CD14-positive monocyte (primary cell): ENCODE data around the gene RNASEH2C. TPM values are rescaled to one million over a fixed set of nuclear protein-coding genes. Genes with fewer than 3 reads are reported as not detected.

Experiments
- DNase-seq, 3 donors: peaks; one replicate each; pipeline ENCODE4 v3.0.0-alpha.2; 2011 to 2022
- H2AFZ ChIP-seq: 2 replicates; pipeline ENCODE4 v1.6.0; 2012; ENCODE audit warnings: mild to moderate bottlenecking, low read depth, low read length, inconsistent platforms; ENCODE audit not compliant: insufficient read depth, poor library complexity, severe bottlenecking
- H3K27ac ChIP-seq, 2 donors: 1 replicate in 1 of 2; 2 replicates in 1 of 2; pipeline ENCODE4 v1.5.1; 2012 to 2013; ENCODE audit warnings: low read length in 2 of 2, control low read depth in 1 of 2, inconsistent platforms in 1 of 2, low read depth in 1 of 2, mild to moderate bottlenecking in 1 of 2
- H3K27me3 ChIP-seq, 2 donors: one replicate each; pipeline versions ENCODE4 v1.6.0 to v1.6.1; 2011 to 2013; ENCODE audit warnings: low read length in 2 of 2; ENCODE audit not compliant: control insufficient read depth in 2 of 2, insufficient read depth in 2 of 2
- H3K36me3 ChIP-seq, 2 donors: replicated peaks in 1 of 2; 1 replicate in 1 of 2; 2 replicates in 1 of 2; pipeline versions ENCODE4 v1.5.1 to v1.6.1; 2012 to 2013; ENCODE audit warnings: low read length in 2 of 2, control low read depth in 1 of 2, inconsistent platforms in 1 of 2, mild to moderate bottlenecking in 1 of 2; ENCODE audit not compliant: insufficient read depth in 2 of 2, control insufficient read depth in 1 of 2
- H3K4me1 ChIP-seq, 2 donors: 1 replicate in 1 of 2; 2 replicates in 1 of 2; pipeline versions ENCODE4 v1.5.1 to v1.6.1; 2012 to 2013; ENCODE audit warnings: low read length in 2 of 2, control low read depth in 1 of 2, inconsistent platforms in 1 of 2, mild to moderate bottlenecking in 1 of 2, moderate library complexity in 1 of 2; ENCODE audit not compliant: insufficient read depth in 2 of 2, control insufficient read depth in 1 of 2
- H3K4me2 ChIP-seq: replicated peaks from 2 replicates; pipeline ENCODE3; 2012; ENCODE audit warnings: low read length, moderate library complexity, mild to moderate bottlenecking; ENCODE audit not compliant: poor library complexity, severe bottlenecking; ENCODE audit errors: extremely low read depth
- H3K4me3 ChIP-seq, 3 experiments: fragments of 200-600 bp in 1 of 3; sonication (generic) in 1 of 3; replicated peaks in 1 of 3; 1 replicate in 2 of 3; 2 replicates in 1 of 3; pipeline ENCODE4 v1.5.1; 2011 to 2013; ENCODE audit warnings: low read length in 3 of 3, mild to moderate bottlenecking in 3 of 3, control low read depth in 2 of 3, low read depth in 2 of 3, inconsistent platforms in 1 of 3, moderate library complexity in 1 of 3
- H3K79me2 ChIP-seq: 2 replicates; pipeline ENCODE4 v1.6.0; 2012; ENCODE audit warnings: mild to moderate bottlenecking, control low read depth, inconsistent platforms, low read length, moderate library complexity; ENCODE audit not compliant: insufficient read depth
- H3K9ac ChIP-seq: 2 replicates; pipeline ENCODE4 v1.6.0; 2017; ENCODE audit warnings: low read length, mild to moderate bottlenecking; ENCODE audit not compliant: insufficient read depth, poor library complexity, severe bottlenecking
- H3K9me3 ChIP-seq, 2 donors: replicated peaks in 1 of 2; 1 replicate in 1 of 2; 2 replicates in 1 of 2; pipeline versions ENCODE4 v1.5.1 to v1.6.1; 2012 to 2013; ENCODE audit warnings: low read length in 2 of 2, control low read depth in 1 of 2; ENCODE audit not compliant: control insufficient read depth in 1 of 2, insufficient read depth in 1 of 2
- H4K20me1 ChIP-seq: 2 replicates; pipeline ENCODE4 v1.6.0; 2012; ENCODE audit warnings: mild to moderate bottlenecking, low read length, control low read depth, moderate library complexity; ENCODE audit not compliant: insufficient read depth
- H3K27ac Mint-ChIP-seq, 7 donors: one replicate each; pipeline ENCODE4 v1.8.0; 2020; ENCODE audit warnings: mild to moderate bottlenecking in 7 of 7, mixed read lengths in 7 of 7, moderate library complexity in 6 of 7, inconsistent platforms in 2 of 7
- H3K27me3 Mint-ChIP-seq, 3 donors: one replicate each; pipeline ENCODE4 v1.8.0; 2021 to 2022; ENCODE audit warnings: low read depth in 3 of 3, mild to moderate bottlenecking in 3 of 3, mixed read lengths in 3 of 3, moderate library complexity in 3 of 3, inconsistent platforms in 1 of 3
- H3K36me3 Mint-ChIP-seq, 2 donors: one replicate each; pipeline ENCODE4 v1.8.0; 2020; ENCODE audit warnings: mixed read lengths in 2 of 2, inconsistent platforms in 1 of 2, mild to moderate bottlenecking in 1 of 2
- H3K4me1 Mint-ChIP-seq: one replicate; pipeline ENCODE4 v1.8.0; 2020; ENCODE audit warnings: mild to moderate bottlenecking, mixed read lengths
- H3K4me3 Mint-ChIP-seq, 2 donors: one replicate each; pipeline ENCODE4 v1.8.0; 2020; ENCODE audit warnings: mild to moderate bottlenecking in 2 of 2, mixed read lengths in 2 of 2, moderate library complexity in 1 of 2
- H3K9me3 Mint-ChIP-seq, 7 donors: one replicate each; pipeline ENCODE4 v1.8.0; 2020 to 2022; ENCODE audit warnings: mixed read lengths in 7 of 7, mild to moderate bottlenecking in 6 of 7, moderate library complexity in 6 of 7, inconsistent platforms in 2 of 7
- WGBS: methylation state at CpG from one replicate; pipeline ENCODE4 v1.1.5; 2013; ENCODE audit warnings: missing lambda C conversion rate; ENCODE audit not compliant: insufficient coverage; 5-methylcytosine and 5-hydroxymethylcytosine counted together
- intact Hi-C, 2 donors: fragments of 100-400 bp; cut with micrococcal nuclease; formaldehyde crosslinking; loops; one replicate each; pipeline versions ENCODE4 v1.15.0 to v1.15.1; 2023
- polyA plus RNA-seq, 3 donors: library from polyadenylated mRNA; depleted of rRNA in 1 of 3; unstranded in 2 of 3; stranded (reverse) in 1 of 3; fragments of 300-500 nt in 2 of 3; fragments of >200 nt in 1 of 3; fragmentation: Illumina TruSeq in 2 of 3; gene quantifications; 1 replicate in 2 of 3; 2 replicates in 1 of 3; pipeline ENCODE4 v1.2.3, GENCODE V29; 2012 to 2021
- TF ChIP-seq, protein P1 (sequence below): fragments of 200-600 bp; IDR thresholded peaks from one replicate; pipeline ENCODE4 v1.8.0; 2022; ENCODE audit warnings: antibody characterized with exemption, mild to moderate bottlenecking

Gene RNASEH2C
- polyA plus RNA-seq, 3 donors = 33.3 to 131 (median 95.2) TPM

DNA sequence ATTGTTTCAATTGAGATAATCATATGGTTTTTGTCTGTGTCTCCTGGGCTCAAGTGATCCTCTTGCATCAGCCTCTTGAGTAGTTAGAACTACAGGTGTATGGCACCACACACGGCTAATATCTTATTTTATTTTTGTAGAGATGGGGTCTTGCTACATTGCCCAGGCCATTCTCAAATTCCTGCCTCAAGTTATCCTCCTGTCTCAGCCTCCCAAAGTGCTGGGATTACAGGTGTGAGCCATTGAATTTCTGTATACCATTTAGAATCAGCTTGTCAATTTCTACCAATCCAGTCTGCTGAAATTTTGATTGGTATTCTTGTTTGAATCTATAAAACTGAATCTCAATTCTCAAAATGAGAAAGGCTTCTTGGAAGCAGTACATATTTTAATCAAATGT is 18.9 kb downstream of the RNASEH2C start:
- Histone ChIP-seq H3K9me3 (no peaks in the 10 kb centered on the region), H3K9ac (no peak overlapping the region), H3K27me3 (no peaks in the 10 kb centered on the region), H3K4me2 (no peak overlapping the region), H4K20me1 (no peaks in the 10 kb centered on the region), H3K79me2 (no peaks in the 10 kb centered on the region), H3K36me3 (no peaks in the 10 kb centered on the region), H3K27ac (no peak overlapping the region), H2AFZ (no peak overlapping the region), H3K4me3 (no peak overlapping the region), H3K4me1 (peaks cover 0 to 4% of the 10 kb centered on the region in 2 donors)
- peaks cover 6% of the 10 kb centered on the region for H3K4me1 Mint-ChIP-seq
- no peaks in the 10 kb centered on the region for H3K36me3 Mint-ChIP-seq
- no CpG with 5 or more reads among the region's 1 CpG for WGBS
- DNase-seq = no peak
- no peak overlapping the region for H3K4me3 Mint-ChIP-seq
- TF ChIP-seq, protein P1, sequence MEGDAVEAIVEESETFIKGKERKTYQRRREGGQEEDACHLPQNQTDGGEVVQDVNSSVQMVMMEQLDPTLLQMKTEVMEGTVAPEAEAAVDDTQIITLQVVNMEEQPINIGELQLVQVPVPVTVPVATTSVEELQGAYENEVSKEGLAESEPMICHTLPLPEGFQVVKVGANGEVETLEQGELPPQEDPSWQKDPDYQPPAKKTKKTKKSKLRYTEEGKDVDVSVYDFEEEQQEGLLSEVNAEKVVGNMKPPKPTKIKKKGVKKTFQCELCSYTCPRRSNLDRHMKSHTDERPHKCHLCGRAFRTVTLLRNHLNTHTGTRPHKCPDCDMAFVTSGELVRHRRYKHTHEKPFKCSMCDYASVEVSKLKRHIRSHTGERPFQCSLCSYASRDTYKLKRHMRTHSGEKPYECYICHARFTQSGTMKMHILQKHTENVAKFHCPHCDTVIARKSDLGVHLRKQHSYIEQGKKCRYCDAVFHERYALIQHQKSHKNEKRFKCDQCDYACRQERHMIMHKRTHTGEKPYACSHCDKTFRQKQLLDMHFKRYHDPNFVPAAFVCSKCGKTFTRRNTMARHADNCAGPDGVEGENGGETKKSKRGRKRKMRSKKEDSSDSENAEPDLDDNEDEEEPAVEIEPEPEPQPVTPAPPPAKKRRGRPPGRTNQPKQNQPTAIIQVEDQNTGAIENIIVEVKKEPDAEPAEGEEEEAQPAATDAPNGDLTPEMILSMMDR = no peak
- H3K27me3 Mint-ChIP-seq = peaks cover 0 to 3% (median 3%) of the 10 kb centered on the region in 3 donors
- H3K27ac Mint-ChIP-seq = no peak overlapping the region
- peaks cover 0 to 3% (median 0%) of the 10 kb centered on the region in 7 donors for H3K9me3 Mint-ChIP-seq
- intact Hi-C loops = loop anchor here in 1 of 2 donors (10.0 kb wide), 1 partner anchor 77 kb away; no protein-coding TSS in a partner anchor

DNA sequence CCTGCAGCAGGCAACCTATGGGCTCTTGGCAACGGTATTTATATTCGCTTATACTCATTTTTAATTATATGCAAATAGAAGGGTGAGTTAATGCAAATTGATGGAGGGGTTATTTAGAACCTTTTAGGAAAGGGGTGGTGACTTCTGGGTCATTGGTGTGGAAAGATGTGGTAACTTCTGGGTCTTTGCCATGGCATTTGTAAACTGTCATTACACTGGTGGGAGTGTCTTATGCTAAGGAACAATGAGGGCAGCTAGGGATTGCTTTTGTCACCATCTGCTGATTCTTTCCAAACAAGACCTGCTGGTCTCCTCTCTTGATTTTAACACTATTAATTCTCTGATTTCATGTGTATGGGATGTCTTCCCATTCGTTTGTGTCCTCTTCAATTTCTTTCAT is 20.2 kb downstream of the RNASEH2C start:
- no peaks in the 10 kb centered on the region for H3K79me2 ChIP-seq
- no peak overlapping the region for H3K4me2 ChIP-seq
- no peak overlapping the region for H3K9ac ChIP-seq
- Mint-ChIP-seq H3K27me3 (peaks cover 0 to 3% (median 1%) of the 10 kb centered on the region in 3 donors), H3K27ac (no peak overlapping the region), H3K9me3 (peaks cover 0 to 3% (median 0%) of the 10 kb centered on the region in 7 donors), H3K4me1 (peaks cover 6% of the 10 kb centered on the region), H3K4me3 (no peak overlapping the region), H3K36me3 (no peaks in the 10 kb centered on the region)
- no peak overlapping the region for H2AFZ ChIP-seq
- no peaks in the 10 kb centered on the region for H4K20me1 ChIP-seq
- no peaks in the 10 kb centered on the region for H3K36me3 ChIP-seq
- no CpG with 5 or more reads among the region's 3 CpGs for WGBS
- H3K4me3 ChIP-seq = no peak overlapping the region
- no peak for DNase-seq
- no peaks in the 10 kb centered on the region for H3K4me1 ChIP-seq
- no peak overlapping the region for H3K27ac ChIP-seq
- H3K27me3 ChIP-seq = no peaks in the 10 kb centered on the region
- intact Hi-C loops = loop anchor here in 1 of 2 donors (10.0 kb wide), 1 partner anchor 76 kb away; no protein-coding TSS in a partner anchor
- TF ChIP-seq, protein P1 = no peak
- H3K9me3 ChIP-seq = no peaks in the 10 kb centered on the region
